ENCODE measurements around the gene SLC35A3. TPM values are rescaled to one million over a fixed set of nuclear protein-coding genes. Genes with fewer than 3 reads are reported as not detected.

SLC35A3 gene
- total and polyA plus RNA-seq, 8 donors: 5.7 to 206 (median 57.0) TPM

DNA sequence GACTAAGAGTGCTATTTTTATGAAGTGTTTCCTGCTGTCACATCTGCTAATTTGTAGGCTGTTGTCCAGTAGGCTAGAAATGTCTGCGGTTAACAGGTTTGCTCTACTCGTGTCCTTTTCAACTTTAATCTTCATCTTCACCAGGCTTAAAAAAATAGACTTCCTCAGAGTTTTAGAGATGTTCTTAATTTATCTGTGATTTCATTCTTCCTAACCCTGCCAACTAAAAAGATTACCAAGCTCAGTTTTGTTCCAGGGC is 96.1 kb downstream of the SLC35A3 start:
- intact Hi-C loops (cut with DNase I; ENCODE audit: low total_unique reads): no loop called here
- peak overlapping the region in 1 of 5 donors; percentile 44 for H3K27ac ChIP-seq
- H3K9me3 ChIP-seq: no peaks in the 10 kb centered on the region
- no peaks in the 10 kb centered on the region for H3K27me3 ChIP-seq
- WGBS, 5 donors: 86 to 99% (median 95%) methylated on average over 2 of the region's 2 CpGs
- H3K4me1 ChIP-seq: peaks cover 0 to 14% (median 6%) of the 10 kb centered on the region in 4 donors
- H3K4me3 ChIP-seq: no peak overlapping the region
- peaks cover 50 to 87% (median 85%) of the 10 kb centered on the region in 4 donors for H3K36me3 ChIP-seq
- TF ChIP-seq, protein P1, sequence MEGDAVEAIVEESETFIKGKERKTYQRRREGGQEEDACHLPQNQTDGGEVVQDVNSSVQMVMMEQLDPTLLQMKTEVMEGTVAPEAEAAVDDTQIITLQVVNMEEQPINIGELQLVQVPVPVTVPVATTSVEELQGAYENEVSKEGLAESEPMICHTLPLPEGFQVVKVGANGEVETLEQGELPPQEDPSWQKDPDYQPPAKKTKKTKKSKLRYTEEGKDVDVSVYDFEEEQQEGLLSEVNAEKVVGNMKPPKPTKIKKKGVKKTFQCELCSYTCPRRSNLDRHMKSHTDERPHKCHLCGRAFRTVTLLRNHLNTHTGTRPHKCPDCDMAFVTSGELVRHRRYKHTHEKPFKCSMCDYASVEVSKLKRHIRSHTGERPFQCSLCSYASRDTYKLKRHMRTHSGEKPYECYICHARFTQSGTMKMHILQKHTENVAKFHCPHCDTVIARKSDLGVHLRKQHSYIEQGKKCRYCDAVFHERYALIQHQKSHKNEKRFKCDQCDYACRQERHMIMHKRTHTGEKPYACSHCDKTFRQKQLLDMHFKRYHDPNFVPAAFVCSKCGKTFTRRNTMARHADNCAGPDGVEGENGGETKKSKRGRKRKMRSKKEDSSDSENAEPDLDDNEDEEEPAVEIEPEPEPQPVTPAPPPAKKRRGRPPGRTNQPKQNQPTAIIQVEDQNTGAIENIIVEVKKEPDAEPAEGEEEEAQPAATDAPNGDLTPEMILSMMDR (IDR thresholded peaks at IDR 0.05): no peak
- no peak for TF ChIP-seq POLR2A (IDR thresholded peaks at IDR 0.05)
- no peak for TF ChIP-seq EP300 (IDR thresholded peaks at IDR 0.05)
- TF ChIP-seq POLR2AphosphoS5 (IDR thresholded peaks at IDR 0.05): no peak
- no peak for DNase-seq

DNA sequence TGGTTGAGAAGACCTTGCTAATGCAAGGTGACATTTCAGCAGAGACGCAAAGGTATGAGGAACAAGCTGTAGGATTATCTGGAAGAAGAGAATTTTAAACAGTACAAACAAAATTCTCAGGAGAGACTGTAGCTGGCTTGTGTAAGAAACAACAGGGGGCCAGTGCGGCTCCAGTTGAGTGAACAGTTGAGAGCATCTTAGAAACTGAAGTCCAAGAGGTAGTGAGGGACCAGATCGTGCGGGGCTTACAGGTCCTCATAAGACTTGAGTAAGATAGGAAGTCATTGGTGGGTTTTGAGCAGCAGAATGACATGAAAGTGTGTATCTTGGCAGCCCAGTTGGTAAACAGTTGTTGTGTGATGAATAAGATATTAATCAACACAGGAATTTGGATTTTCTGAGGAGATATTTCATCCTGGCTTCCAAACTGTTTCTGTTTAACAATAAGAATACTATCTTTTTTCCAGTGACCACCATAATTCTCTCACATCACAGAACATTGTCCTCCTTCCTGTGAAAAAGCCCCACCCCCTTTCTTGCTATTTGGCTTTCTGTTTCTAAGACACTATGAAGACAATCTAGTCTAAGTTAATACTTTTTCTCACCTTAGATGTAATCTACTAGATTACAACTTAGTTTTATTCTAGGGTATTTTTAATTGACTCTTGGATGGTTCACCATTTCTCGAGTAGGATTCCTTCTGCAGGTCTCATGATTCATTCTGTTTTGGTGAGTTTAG is 100.6 kb downstream of the SLC35A3 start:
- intact Hi-C loops (cut with DNase I; ENCODE audit: low total_unique reads): no loop called here
- H3K4me3 ChIP-seq: no peak overlapping the region
- no peak for DNase-seq
- 93 to 97% (median 96%) methylated on average over 5 of the region's 5 CpGs for WGBS, 5 donors
- H3K36me3 ChIP-seq: peaks cover 42 to 89% (median 84%) of the 10 kb centered on the region in 4 donors
- no peaks in the 10 kb centered on the region for H3K9me3 ChIP-seq
- no peaks in the 10 kb centered on the region for H3K27me3 ChIP-seq
- H3K4me1 ChIP-seq: peaks cover 0 to 6% (median 0%) of the 10 kb centered on the region in 4 donors
- TF ChIP-seq, protein P1 (IDR thresholded peaks at IDR 0.05): no peak
- no peak for TF ChIP-seq POLR2AphosphoS5 (IDR thresholded peaks at IDR 0.05)
- no peak for TF ChIP-seq EP300 (IDR thresholded peaks at IDR 0.05)
- no peak for TF ChIP-seq POLR2A (IDR thresholded peaks at IDR 0.05)
- H3K27ac ChIP-seq: no peak overlapping the region

DNA sequence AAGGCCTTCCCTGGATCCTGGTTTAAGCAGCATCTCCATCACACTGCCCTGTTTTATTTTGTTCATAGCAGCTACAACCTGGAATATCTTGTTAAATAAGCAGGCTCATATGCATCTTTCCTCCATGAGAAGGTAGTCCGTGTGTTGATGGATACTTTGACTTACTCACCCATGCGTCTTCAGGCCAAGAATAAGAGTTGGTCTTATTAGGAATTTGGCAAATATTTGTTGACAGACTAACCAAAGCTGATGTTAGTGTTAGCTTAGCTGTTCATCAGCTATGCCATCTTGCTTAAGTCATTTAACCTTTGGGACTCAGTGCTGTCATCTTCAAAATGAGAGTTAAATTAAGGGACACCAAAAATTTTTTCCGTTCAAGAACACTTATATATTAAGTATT is 103.7 kb downstream of the SLC35A3 start:
- H3K36me3 ChIP-seq: peaks cover 24 to 79% (median 76%) of the 10 kb centered on the region in 4 donors
- no peak for TF ChIP-seq POLR2AphosphoS5 (IDR thresholded peaks at IDR 0.05)
- TF ChIP-seq, protein P1 (IDR thresholded peaks at IDR 0.05): no peak
- TF ChIP-seq POLR2A (IDR thresholded peaks at IDR 0.05): no peak
- TF ChIP-seq EP300 (IDR thresholded peaks at IDR 0.05): no peak
- H3K4me3 ChIP-seq: no peak overlapping the region
- no peaks in the 10 kb centered on the region for H3K9me3 ChIP-seq
- intact Hi-C loops (cut with DNase I; ENCODE audit: low total_unique reads): no loop called here
- no peak overlapping the region for H3K27ac ChIP-seq
- peaks cover 0 to 24% (median 14%) of the 10 kb centered on the region in 4 donors for H3K4me1 ChIP-seq
- H3K27me3 ChIP-seq: no peaks in the 10 kb centered on the region
- 89 to 95% (median 90%) methylated on average over 3 of the region's 3 CpGs for WGBS, 5 donors
- DNase-seq: no peak

DNA sequence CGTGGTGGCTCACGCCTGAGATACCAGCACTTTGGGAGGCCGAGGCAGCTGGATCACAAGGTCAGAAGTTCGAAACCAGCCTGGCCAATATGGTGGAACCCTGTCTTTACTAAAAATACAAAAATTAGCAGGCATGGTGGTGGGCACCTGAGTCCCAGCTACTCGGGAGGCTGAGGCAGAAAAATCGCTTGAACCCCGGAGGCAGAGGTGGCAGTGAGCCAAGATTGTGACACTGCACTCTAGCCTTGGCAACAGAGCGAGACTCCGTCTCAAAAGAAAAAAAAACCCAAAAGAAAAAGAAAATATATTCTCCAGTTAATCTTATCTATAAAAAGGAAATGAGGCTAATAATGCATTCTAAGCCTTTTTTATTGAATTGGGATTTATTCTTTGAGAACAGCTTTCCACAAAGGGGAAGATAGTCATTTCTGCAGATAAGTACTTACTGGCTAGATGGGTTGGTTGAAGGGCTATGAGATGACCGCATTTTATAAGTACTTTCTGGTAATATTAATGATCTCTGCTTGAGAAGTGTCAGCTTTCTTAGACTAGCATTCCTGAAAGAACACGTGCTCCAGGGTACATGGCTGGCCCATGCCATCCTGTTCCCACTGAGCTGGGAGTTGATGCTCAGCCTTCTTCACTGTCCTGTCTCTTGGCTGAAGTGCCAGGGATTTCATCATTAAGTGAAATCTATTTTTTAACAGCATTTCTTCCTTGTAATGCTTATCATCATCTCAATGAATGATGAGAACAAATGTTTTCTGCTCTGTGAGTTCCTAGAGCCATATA is 105.0 kb downstream of the SLC35A3 start:
- H3K36me3 ChIP-seq: peaks cover 11 to 79% (median 76%) of the 10 kb centered on the region in 4 donors
- DNase-seq: no peak
- TF ChIP-seq POLR2A (IDR thresholded peaks at IDR 0.05) (no peak), EP300 (IDR thresholded peaks at IDR 0.05) (no peak), POLR2AphosphoS5 (IDR thresholded peaks at IDR 0.05) (no peak)
- TF ChIP-seq, protein P1 (IDR thresholded peaks at IDR 0.05): no peak
- H3K9me3 ChIP-seq: no peaks in the 10 kb centered on the region
- no peak overlapping the region for H3K4me3 ChIP-seq
- no peaks in the 10 kb centered on the region for H3K27me3 ChIP-seq
- peaks cover 4 to 28% (median 16%) of the 10 kb centered on the region in 4 donors for H3K4me1 ChIP-seq
- H3K27ac ChIP-seq: no peak overlapping the region
- 82 to 93% (median 91%) methylated on average over 11 of the region's 11 CpGs for WGBS, 5 donors
- intact Hi-C loops (cut with DNase I; ENCODE audit: low total_unique reads): no loop called here

All from stomach (tissue), 9 donors.